Muscle layer of colon (tissue), 2 donors: Measurements from ENCODE around the gene SOX3.

Experiments used
- H3K27ac ChIP-seq: one replicate; pipeline ENCODE4 v1.7.0; 2013; ENCODE audit warnings: low read depth, mild to moderate bottlenecking, low read length, moderate library complexity
- H3K27me3 ChIP-seq, 2 donors: one replicate each; pipeline ENCODE4 v1.7.0; 2013; ENCODE audit warnings: low read length in 2 of 2, mild to moderate bottlenecking in 2 of 2; ENCODE audit not compliant: insufficient read depth in 2 of 2, control insufficient read depth in 1 of 2
- H3K36me3 ChIP-seq: one replicate; pipeline ENCODE4 v1.7.0; 2013; ENCODE audit warnings: mild to moderate bottlenecking, low read length; ENCODE audit not compliant: insufficient read depth
- H3K4me1 ChIP-seq: one replicate; pipeline ENCODE4 v1.7.0; 2013; ENCODE audit warnings: mild to moderate bottlenecking, low read length; ENCODE audit not compliant: insufficient read depth
- H3K4me3 ChIP-seq, 2 donors: one replicate each; pipeline ENCODE4 v1.7.0; 2013; ENCODE audit warnings: low read length in 2 of 2, low read depth in 1 of 2, mild to moderate bottlenecking in 1 of 2, moderate library complexity in 1 of 2
- H3K9ac ChIP-seq: one replicate; pipeline ENCODE4 v1.7.0; 2013; ENCODE audit warnings: low read length
- H3K9me3 ChIP-seq: one replicate; pipeline ENCODE4 v1.7.0; 2013; ENCODE audit warnings: mild to moderate bottlenecking, low read length
- donor health status: abdominal sarcoma.
- donor health status: Adenocarcinoma of cecum.

SOX3 gene

GRCh38 chrX:140507982-140508305 is 3.1 kb upstream of the SOX3 start:
- Histone ChIP-seq H3K27me3 (peaks cover 65 to 77% of the 10 kb centered on the region in 2 donors), H3K9me3 (no peaks in the 10 kb centered on the region), H3K36me3 (no peaks in the 10 kb centered on the region), H3K27ac (no peak overlapping the region), H3K9ac (no peak overlapping the region), H3K4me1 (peaks cover 9% of the 10 kb centered on the region), H3K4me3 (no peak overlapping the region)

GRCh38 chrX:140507223-140507981 is 2.5 kb upstream of the SOX3 start:
- no peaks in the 10 kb centered on the region for H3K9me3 ChIP-seq
- no peak overlapping the region for H3K27ac ChIP-seq
- peaks cover 70 to 82% of the 10 kb centered on the region in 2 donors for H3K27me3 ChIP-seq
- no peaks in the 10 kb centered on the region for H3K36me3 ChIP-seq
- H3K4me3 ChIP-seq: no peak overlapping the region
- no peak overlapping the region for H3K9ac ChIP-seq
- H3K4me1 ChIP-seq: peaks cover 9% of the 10 kb centered on the region

GRCh38 chrX:140505421-140506337 is 810 bp upstream of the SOX3 start:
- H3K4me3 ChIP-seq: no peak overlapping the region
- H3K36me3 ChIP-seq: no peaks in the 10 kb centered on the region
- H3K27ac ChIP-seq: no peak overlapping the region
- peaks cover 9% of the 10 kb centered on the region for H3K4me1 ChIP-seq
- no peaks in the 10 kb centered on the region for H3K9me3 ChIP-seq
- H3K9ac ChIP-seq: no peak overlapping the region
- peaks cover 69 to 92% of the 10 kb centered on the region in 2 donors for H3K27me3 ChIP-seq

- Histone ChIP-seq H3K36me3 (no peaks in the 10 kb centered on the region), H3K9ac (no peak overlapping the region), H3K27me3 (peaks cover 59 to 79% of the 10 kb centered on the region in 2 donors), H3K27ac (no peak overlapping the region), H3K4me1 (peaks cover 9% of the 10 kb centered on the region), H3K9me3 (no peaks in the 10 kb centered on the region), H3K4me3 (no peak overlapping the region)
Observed at GRCh38 chrX:140503714-140504351, 1.0 kb downstream of the SOX3 start.

- Histone ChIP-seq H3K9ac (no peak overlapping the region), H3K4me3 (peak overlapping the region in 1 of 2 donors; percentile 32), H3K27me3 (peaks cover 53 to 74% of the 10 kb centered on the region in 2 donors), H3K4me1 (peaks cover 9% of the 10 kb centered on the region), H3K36me3 (no peaks in the 10 kb centered on the region), H3K9me3 (no peaks in the 10 kb centered on the region), H3K27ac (no peak overlapping the region)
Observed at GRCh38 chrX:140503238-140503601, 1.6 kb downstream of the SOX3 start.

GRCh38 chrX:140502491-140503237 is 2.2 kb downstream of the SOX3 start:
- Histone ChIP-seq H3K36me3 (no peaks in the 10 kb centered on the region), H3K27ac (no peak overlapping the region), H3K9me3 (no peaks in the 10 kb centered on the region), H3K4me1 (peaks cover 9% of the 10 kb centered on the region), H3K4me3 (peak overlapping the region in 1 of 2 donors; percentile 32), H3K27me3 (peaks cover 52 to 68% of the 10 kb centered on the region in 2 donors), H3K9ac (no peak overlapping the region)

- Histone ChIP-seq H3K9ac (no peak overlapping the region), H3K27ac (no peak overlapping the region), H3K27me3 (peaks cover 46 to 62% of the 10 kb centered on the region in 2 donors), H3K9me3 (no peaks in the 10 kb centered on the region), H3K4me3 (no peak overlapping the region), H3K4me1 (peaks cover 9% of the 10 kb centered on the region), H3K36me3 (no peaks in the 10 kb centered on the region)
Observed at GRCh38 chrX:140501940-140502468, 2.9 kb downstream of the SOX3 start.

GRCh38 chrX:140501321-140501720 is 3.5 kb downstream of the SOX3 start:
- Histone ChIP-seq H3K27ac (no peak overlapping the region), H3K36me3 (no peaks in the 10 kb centered on the region), H3K27me3 (peaks cover 39 to 55% of the 10 kb centered on the region in 2 donors), H3K4me3 (no peak overlapping the region), H3K9me3 (no peaks in the 10 kb centered on the region), H3K9ac (no peak overlapping the region), H3K4me1 (peaks cover 7% of the 10 kb centered on the region)

GRCh38 chrX:140500441-140500840 is 4.4 kb downstream of the SOX3 start:
- Histone ChIP-seq H3K36me3 (no peaks in the 10 kb centered on the region), H3K9ac (no peak overlapping the region), H3K9me3 (no peaks in the 10 kb centered on the region), H3K27me3 (peaks cover 30 to 46% of the 10 kb centered on the region in 2 donors), H3K27ac (no peak overlapping the region), H3K4me1 (no peaks in the 10 kb centered on the region), H3K4me3 (no peak overlapping the region)

- H3K27ac ChIP-seq: no peak overlapping the region
- no peak overlapping the region for H3K4me3 ChIP-seq
- H3K9me3 ChIP-seq: no peaks in the 10 kb centered on the region
- H3K4me1 ChIP-seq: no peaks in the 10 kb centered on the region
- H3K36me3 ChIP-seq: no peaks in the 10 kb centered on the region
- no peak overlapping the region for H3K9ac ChIP-seq
- peaks cover 6 to 9% of the 10 kb centered on the region in 2 donors for H3K27me3 ChIP-seq
Observed at GRCh38 chrX:140495739-140496138, 9.1 kb downstream of the SOX3 start.
